SK-N-MC (cell line): ENCODE data around the gene THOP1.

ENCODE experiments used
- EZH2 ChIP-seq: fragments of 200-600 bp; sonication (generic); IDR thresholded peaks from one replicate; pipeline ENCODE4 v1.6.1; 2017; ENCODE audit warnings: antibody characterized with exemption
- FOXP2 ChIP-seq: optimal IDR thresholded peaks from 2 replicates; pipeline ENCODE3; 2011; ENCODE audit warnings: mild to moderate bottlenecking, moderate library complexity; ENCODE audit not compliant: insufficient read depth; ENCODE audit errors: extremely low read length, control extremely low read depth
- POLR2AphosphoS5 ChIP-seq: IDR thresholded peaks from 2 replicates; pipeline ENCODE4 v1.6.1; 2012; ENCODE audit warnings: mild to moderate bottlenecking, low read depth, low read length, borderline replicate concordance

DNA sequence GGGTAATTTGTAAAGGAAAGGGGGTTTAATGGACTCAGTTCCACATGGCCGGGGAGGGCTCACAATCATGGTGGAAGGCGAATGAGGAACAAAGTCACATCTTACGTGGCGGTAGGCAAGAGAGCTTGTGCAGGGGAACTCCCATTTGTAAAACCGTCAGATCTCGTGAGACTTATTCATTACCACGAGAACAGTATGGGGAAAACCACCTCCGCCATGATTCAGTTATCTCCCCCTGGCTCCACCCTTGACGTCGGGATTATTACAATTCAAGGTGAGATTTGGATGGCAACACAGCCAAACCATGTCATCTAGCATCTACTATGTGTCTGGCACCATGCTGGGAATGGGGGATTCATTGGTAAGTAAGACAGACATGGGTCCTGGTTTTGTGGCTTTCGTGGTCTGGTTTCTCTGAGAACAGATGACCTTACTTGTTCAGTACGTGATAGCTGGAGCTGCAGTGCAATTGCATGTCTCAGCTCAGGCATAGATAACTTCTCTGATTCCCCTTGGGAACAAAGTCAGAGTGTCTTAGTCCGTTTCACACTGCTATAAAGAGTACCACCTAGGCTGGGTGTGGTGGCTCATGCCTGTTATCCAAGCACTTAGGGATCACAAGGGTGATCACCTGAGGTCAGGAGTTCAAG is 42.7 kb downstream of the THOP1 start:
- TF ChIP-seq EZH2 (no peak), FOXP2 (no peak), POLR2AphosphoS5 (no peak)
